Endothelial cell of umbilical vein (primary cell): ENCODE data around the gene MLC1. TPM values are rescaled to one million over a fixed set of nuclear protein-coding genes. Genes with fewer than 3 reads are reported as not detected.

ENCODE experiments used
- BruUV-seq: library from RNA; stranded (reverse); fragments of 400-500 nt; replicated peaks from 2 replicates; lab custom pipeline; 2021; lab: Mats Ljungman, UMichigan
- CTCF ChIA-PET: fragments of 300-600, 350-600 bp; sonication (Branson Sonifier 250); formaldehyde crosslinking; loops from one replicate; lab custom pipeline; 2021; ENCODE audit warnings: antibody characterized with exemption, inconsistent platforms; lab: Charles Lee
- POLR2A ChIA-PET: fragments of 300-600, 350-600 bp; sonication (Branson Sonifier 250); formaldehyde crosslinking; loops from one replicate; lab custom pipeline; 2021; ENCODE audit warnings: antibody characterized with exemption, inconsistent platforms; lab: Charles Lee
- DNase-seq: peaks from one replicate; pipeline ENCODE4 v3.0.0-alpha.2; 2011; ENCODE audit warnings: low read depth, low spot score
- FAIRE-seq: peaks from 2 replicates; lab custom pipeline; 2011; peaks lifted over from hg19 to GRCh38; lab: Jason Lieb, UNC
- H2AFZ ChIP-seq: 2 replicates; pipeline ENCODE4 v1.6.0; 2012; ENCODE audit warnings: low read depth, low read length, control low read depth, inconsistent platforms
- H3K27ac ChIP-seq: 2 replicates; pipeline ENCODE4 v1.5.1; 2011; ENCODE audit warnings: low read depth, mild to moderate bottlenecking, control low read depth, low read length, moderate library complexity; ENCODE audit not compliant: insufficient read depth
- H3K27me3 ChIP-seq, 2 experiments: 2 replicates each; pipeline versions ENCODE4 v1.6.0 to v1.6.1; 2011; ENCODE audit warnings: low read length in 2 of 2, mixed read lengths in 1 of 2; ENCODE audit not compliant: control insufficient read depth in 2 of 2, insufficient read depth in 2 of 2
- H3K36me3 ChIP-seq, 2 experiments: 2 replicates in 1 of 2; 3 replicates in 1 of 2; pipeline ENCODE4 v1.5.1; 2011; ENCODE audit warnings: low read length in 2 of 2, mild to moderate bottlenecking in 1 of 2, moderate library complexity in 1 of 2; ENCODE audit not compliant: control insufficient read depth in 2 of 2, insufficient read depth in 2 of 2; ENCODE audit errors: extremely low read depth in 1 of 2
- H3K4me1 ChIP-seq: 3 replicates; pipeline ENCODE4 v1.5.1; 2011; ENCODE audit warnings: mild to moderate bottlenecking, low read length; ENCODE audit not compliant: control insufficient read depth, insufficient read depth; ENCODE audit errors: extremely low read depth
- H3K4me2 ChIP-seq: 2 replicates; pipeline ENCODE4 v1.6.1; 2011; ENCODE audit warnings: low read length, control low read depth, mixed read lengths; ENCODE audit not compliant: insufficient read depth
- H3K4me3 ChIP-seq, 3 experiments: fragments of 200-600 bp in 1 of 3; sonication (generic), shearing (Covaris generic) in 1 of 3; replicated peaks in 1 of 3; 2 replicates each; pipeline ENCODE4 v1.5.1; 2011 to 2016; ENCODE audit warnings: control low read depth in 3 of 3, low read length in 3 of 3, mild to moderate bottlenecking in 2 of 3, inconsistent platforms in 1 of 3, low read depth in 1 of 3, moderate library complexity in 1 of 3; ENCODE audit not compliant: insufficient read depth in 1 of 3
- H3K79me2 ChIP-seq: 2 replicates; pipeline ENCODE4 v1.6.0; 2012; ENCODE audit warnings: low read length, inconsistent platforms; ENCODE audit not compliant: control insufficient read depth, insufficient read depth
- H3K9ac ChIP-seq: replicated peaks from 2 replicates; pipeline ENCODE3; 2011; ENCODE audit warnings: low read length, control low read depth; ENCODE audit not compliant: insufficient read depth; ENCODE audit errors: extremely low read depth
- H3K9me1 ChIP-seq: replicated peaks from 3 replicates; pipeline ENCODE4 v1.6.0; 2011; ENCODE audit warnings: mild to moderate bottlenecking, low read length; ENCODE audit not compliant: control insufficient read depth, insufficient read depth; ENCODE audit errors: extremely low read depth
- H3K9me3 ChIP-seq: replicated peaks from 2 replicates; pipeline ENCODE4 v1.5.1; 2012; ENCODE audit warnings: low read length, inconsistent platforms; ENCODE audit not compliant: control insufficient read depth, insufficient read depth
- H4K20me1 ChIP-seq: replicated peaks from 2 replicates; pipeline ENCODE3; 2011; ENCODE audit warnings: mild to moderate bottlenecking, low read length; ENCODE audit not compliant: control insufficient read depth, insufficient read depth; ENCODE audit errors: extremely low read depth
- CTCF ChIP-seq, 2 donors: IDR thresholded peaks; 1 replicate in 1 of 2; 2 replicates in 1 of 2; pipeline ENCODE4 v1.5.1; 2011; ENCODE audit warnings: low read length in 2 of 2, mild to moderate bottlenecking in 2 of 2, moderate library complexity in 2 of 2, control low read depth in 1 of 2, inconsistent platforms in 1 of 2, low read depth in 1 of 2; ENCODE audit not compliant: insufficient read depth in 1 of 2; ENCODE audit errors: extremely low read depth in 1 of 2
- EZH2 ChIP-seq: IDR thresholded peaks from 2 replicates; pipeline ENCODE4 v1.6.1; 2012; ENCODE audit warnings: borderline replicate concordance, low read depth, mild to moderate bottlenecking, moderate library complexity, low read length, inconsistent platforms; ENCODE audit not compliant: severe bottlenecking
- FOS ChIP-seq: IDR thresholded peaks from 2 replicates; pipeline ENCODE4 v1.6.1; 2011; ENCODE audit warnings: mild to moderate bottlenecking, low read length, moderate library complexity, borderline replicate concordance; ENCODE audit not compliant: insufficient read depth
- GATA2 ChIP-seq: IDR thresholded peaks from 2 replicates; pipeline ENCODE4 v1.7.0; 2011; ENCODE audit warnings: low read depth, mild to moderate bottlenecking, moderate library complexity, mixed read lengths, low read length; ENCODE audit not compliant: insufficient read length, insufficient read depth
- JUN ChIP-seq: IDR thresholded peaks from 2 replicates; pipeline ENCODE4 v1.6.1; 2011; ENCODE audit warnings: borderline replicate concordance, low read depth; ENCODE audit not compliant: insufficient read length, insufficient read depth
- MAX ChIP-seq: IDR thresholded peaks from 2 replicates; pipeline ENCODE4 v1.6.1; 2011; ENCODE audit not compliant: insufficient read depth, insufficient read length
- MYC ChIP-seq: IDR thresholded peaks from one replicate; pipeline ENCODE4 v1.6.1; 2011; ENCODE audit warnings: mild to moderate bottlenecking, low read depth, low read length
- POLR2A ChIP-seq: IDR thresholded peaks from 2 replicates; pipeline ENCODE4 v1.6.1; 2012; ENCODE audit warnings: low read depth, mild to moderate bottlenecking, control low read depth, low read length
- POLR2AphosphoS5 ChIP-seq: IDR thresholded peaks from 2 replicates; pipeline ENCODE4 v1.6.1; 2012; ENCODE audit warnings: low read depth, mild to moderate bottlenecking, control low read depth, low read length, moderate library complexity; ENCODE audit not compliant: insufficient read depth
- dilution Hi-C: fragments of 300-500 bp; cut with MboI; formaldehyde crosslinking; loops from one replicate; pipeline ENCODE4 v1.15.0; 2019; ENCODE audit warnings: low sequenced_read_pairs; ENCODE audit not compliant: extremely low pct_ligation_motif_present
- intact Hi-C: fragments of 100-400 bp; cut with micrococcal nuclease; formaldehyde crosslinking; loops from one replicate; pipeline ENCODE4 v1.10.0; 2022
- polyA plus RNA-seq, 4 experiments: library from polyadenylated mRNA; depleted of rRNA in 3 of 4; stranded (reverse) in 3 of 4; unstranded in 1 of 4; fragments of >200 nt; gene quantifications; 2 replicates each; pipeline versions ENCODE4 v1.2.1 to v1.2.3, GENCODE V29; 2011 to 2012; ENCODE audit warnings: missing spikeins in 1 of 4
- total RNA-seq: library from RNA; stranded (reverse); gene quantifications from 2 replicates; pipeline ENCODE4 v1.2.3, GENCODE V29; 2021

Gene MLC1
- total and polyA plus RNA-seq, 2 donors (not counting 3 experiments of a cell fraction or from before 2014, with no cell fraction given): not detected

- Histone ChIP-seq H3K9me1 (no peaks in the 10 kb centered on the region), H3K27me3 (no peaks in the 10 kb centered on the region), H3K79me2 (no peaks in the 10 kb centered on the region), H3K27ac (no peak overlapping the region), H3K9me3 (no peaks in the 10 kb centered on the region), H3K4me1 (no peaks in the 10 kb centered on the region), H3K4me2 (no peak overlapping the region), H3K4me3 (no peak overlapping the region), H3K9ac (no peak overlapping the region), H4K20me1 (no peaks in the 10 kb centered on the region), H2AFZ (no peak overlapping the region), H3K36me3 (no peaks in the 10 kb centered on the region)
- dilution Hi-C loops: no loop called here
- no TSS peak for BruUV-seq
- FAIRE-seq: no peak
- intact Hi-C loops: no loop called here
- ChIA-PET CTCF (no interaction called here), POLR2A (no interaction called here)
- DNase-seq: no peak
- TF ChIP-seq MYC (no peak), POLR2A (no peak), CTCF (IDR thresholded peaks at IDR 0.05; ENCODE audit: extremely low read depth in 1 of 2, insufficient read depth in 1 of 2, low read depth in 1 of 2, low read length in 2 of 2) (no peak), GATA2 (no peak), EZH2 (no peak), JUN (no peak), POLR2AphosphoS5 (no peak), FOS (no peak), MAX (no peak)
Observed at GRCh38 chr22:50068096-50068495, 17.1 kb downstream of the MLC1 start.
